Esophagus muscularis mucosa (tissue), 4 donors: ENCODE results near the gene EIF4G3. TPM values are rescaled to one million over a fixed set of nuclear protein-coding genes. Genes with fewer than 3 reads are reported as not detected.
"Not testable (repeated sequence)": the region's sequence is repeated elsewhere in the genome, so short reads cannot be mapped to it uniquely, and the experiment has no call there.

ENCODE experiments used
- DNase-seq: peaks from one replicate; pipeline ENCODE4 v3.0.0-alpha.2; 2017; ENCODE audit errors: extremely low spot score
- H3K27ac ChIP-seq, 4 donors: fragments of 200-600 bp; sonication (generic); replicated peaks in 1 of 4; 1 replicate in 3 of 4; 2 replicates in 1 of 4; pipeline ENCODE4 v1.5.1; 2016 to 2019; ENCODE audit warnings: mild to moderate bottlenecking in 1 of 4
- H3K27me3 ChIP-seq, 4 donors: fragments of 200-600 bp; sonication (generic); one replicate each; pipeline versions ENCODE4 v1.5.1 to v1.6.0; 2016 to 2019
- H3K36me3 ChIP-seq, 4 donors: fragments of 200-600 bp; sonication (generic); one replicate each; pipeline ENCODE4 v1.5.1; 2016 to 2019
- H3K4me1 ChIP-seq, 4 donors: fragments of 200-600 bp; sonication (generic); one replicate each; pipeline ENCODE4 v1.5.1; 2016 to 2019
- H3K4me3 ChIP-seq, 4 donors: fragments of 200-600 bp; sonication (generic); 1 replicate in 2 of 4; 2 replicates in 2 of 4; pipeline ENCODE4 v1.5.1; 2016 to 2019; ENCODE audit warnings: mild to moderate bottlenecking in 4 of 4, moderate library complexity in 1 of 4
- H3K9me3 ChIP-seq, 4 donors: fragments of 200-600 bp; sonication (generic); 1 replicate in 3 of 4; 2 replicates in 1 of 4; pipeline ENCODE4 v1.5.1; 2016 to 2019
- EP300 ChIP-seq: sonication (generic); formaldehyde crosslinking; IDR thresholded peaks from one replicate; pipeline ENCODE4 v1.6.1; 2017; ENCODE audit warnings: antibody characterized with exemption
- POLR2A ChIP-seq: fragments of 450-650 bp; IDR thresholded peaks from one replicate; pipeline ENCODE4 v1.6.1; 2017; ENCODE audit warnings: antibody characterized with exemption, moderate library complexity, mild to moderate bottlenecking, low read depth
- POLR2AphosphoS5 ChIP-seq, 2 donors: sonication (generic); formaldehyde crosslinking; IDR thresholded peaks; one replicate each; pipeline ENCODE4 v1.6.1; 2017; ENCODE audit warnings: antibody characterized with exemption in 2 of 2
- WGBS: methylation state at CpG from one replicate; pipeline ENCODE4 v1.1.5; 2018; 5-methylcytosine and 5-hydroxymethylcytosine counted together
- intact Hi-C: fragments of 100-400 bp; cut with DNase I; formaldehyde crosslinking; loops from one replicate; pipeline ENCODE4 v1.15.1; 2023
- total RNA-seq, 4 donors: library from RNA; depleted of rRNA; stranded (reverse); fragments of >200 nt; gene quantifications; one replicate each; pipeline versions ENCODE4 v1.1.0 to v1.2.1, GENCODE V29; 2016
- TF ChIP-seq, protein P1 (sequence below), 3 experiments: fragments of 200-600 bp in 2 of 3; fragments of 450-650 bp in 1 of 3; sonication (generic) in 2 of 3; IDR thresholded peaks; one replicate each; pipeline ENCODE4 v1.5.1; 2017 to 2019; ENCODE audit warnings: antibody characterized with exemption in 3 of 3, mild to moderate bottlenecking in 2 of 3, moderate library complexity in 1 of 3

The EIF4G3 gene
- total RNA-seq, 4 donors from 2014 or later, result 43.7 to 64.0 (median 62.2) TPM

- TF ChIP-seq EP300 (no peak), POLR2A (no peak), POLR2AphosphoS5 (IDR thresholded peaks at IDR 0.05) (no peak)
- TF ChIP-seq, protein P1, sequence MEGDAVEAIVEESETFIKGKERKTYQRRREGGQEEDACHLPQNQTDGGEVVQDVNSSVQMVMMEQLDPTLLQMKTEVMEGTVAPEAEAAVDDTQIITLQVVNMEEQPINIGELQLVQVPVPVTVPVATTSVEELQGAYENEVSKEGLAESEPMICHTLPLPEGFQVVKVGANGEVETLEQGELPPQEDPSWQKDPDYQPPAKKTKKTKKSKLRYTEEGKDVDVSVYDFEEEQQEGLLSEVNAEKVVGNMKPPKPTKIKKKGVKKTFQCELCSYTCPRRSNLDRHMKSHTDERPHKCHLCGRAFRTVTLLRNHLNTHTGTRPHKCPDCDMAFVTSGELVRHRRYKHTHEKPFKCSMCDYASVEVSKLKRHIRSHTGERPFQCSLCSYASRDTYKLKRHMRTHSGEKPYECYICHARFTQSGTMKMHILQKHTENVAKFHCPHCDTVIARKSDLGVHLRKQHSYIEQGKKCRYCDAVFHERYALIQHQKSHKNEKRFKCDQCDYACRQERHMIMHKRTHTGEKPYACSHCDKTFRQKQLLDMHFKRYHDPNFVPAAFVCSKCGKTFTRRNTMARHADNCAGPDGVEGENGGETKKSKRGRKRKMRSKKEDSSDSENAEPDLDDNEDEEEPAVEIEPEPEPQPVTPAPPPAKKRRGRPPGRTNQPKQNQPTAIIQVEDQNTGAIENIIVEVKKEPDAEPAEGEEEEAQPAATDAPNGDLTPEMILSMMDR (IDR thresholded peaks at IDR 0.05), result no peak
- H3K36me3 ChIP-seq, result no peaks in the 10 kb centered on the region
- H3K9me3 ChIP-seq, result no peaks in the 10 kb centered on the region
- H3K27me3 ChIP-seq, result no peaks in the 10 kb centered on the region
- H3K27ac ChIP-seq, result no peak overlapping the region
- H3K4me3 ChIP-seq, result no peak overlapping the region
- DNase-seq, result no peak
- WGBS, result 100% methylated on average over 2 of the region's 2 CpGs
- no peaks in the 10 kb centered on the region for H3K4me1 ChIP-seq
- intact Hi-C loops, result no loop called here
Measured at GRCh38 chr1:20913242-20913641, 263.5 kb downstream of the EIF4G3 start.

- H3K27me3 ChIP-seq, H3K36me3 ChIP-seq, H3K4me1 ChIP-seq, H3K27ac ChIP-seq, H3K4me3 ChIP-seq, DNase-seq, intact Hi-C loops, H3K9me3 ChIP-seq: not testable (repeated sequence)
- 94% methylated on average over 2 of the region's 2 CpGs for WGBS
Measured at GRCh38 chr1:20907526-20907925, 269.2 kb downstream of the EIF4G3 start.

- WGBS, result 50% methylated on average over 2 of the region's 2 CpGs
- TF ChIP-seq, protein P1 (IDR thresholded peaks at IDR 0.05), result no peak
- no peak for TF ChIP-seq POLR2AphosphoS5 (IDR thresholded peaks at IDR 0.05)
- TF ChIP-seq EP300, result no peak
- no peak for TF ChIP-seq POLR2A
- peaks cover 0 to 12% (median 2%) of the 10 kb centered on the region in 4 donors for H3K4me1 ChIP-seq
- peaks cover 0 to 15% (median 10%) of the 10 kb centered on the region in 4 donors for H3K36me3 ChIP-seq
- no peaks in the 10 kb centered on the region for H3K27me3 ChIP-seq
- H3K4me3 ChIP-seq, result no peak overlapping the region
- no peak overlapping the region for H3K27ac ChIP-seq
- DNase-seq, result no peak
- intact Hi-C loops, result no loop called here
- no peaks in the 10 kb centered on the region for H3K9me3 ChIP-seq
Measured at GRCh38 chr1:20903437-20903836, 273.3 kb downstream of the EIF4G3 start.

DNA sequence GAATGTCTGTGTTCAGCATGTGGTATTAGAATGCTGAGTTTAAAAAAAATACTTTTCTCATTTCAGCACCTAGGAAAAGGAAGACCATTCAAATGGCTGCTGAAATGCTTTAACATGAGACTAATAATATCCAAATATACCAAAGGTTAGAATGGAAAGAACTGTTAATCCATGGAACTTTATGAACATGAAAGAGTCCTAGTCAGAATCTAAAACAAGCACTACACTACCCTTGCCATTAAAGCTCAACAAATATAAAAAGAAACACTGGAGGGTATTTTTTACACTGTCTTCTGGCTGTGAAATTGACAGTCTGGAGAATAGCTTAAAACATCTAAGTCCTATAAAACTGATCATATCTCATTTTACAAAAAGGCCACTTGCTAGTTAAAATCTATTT, 276.6 kb downstream of the EIF4G3 start:
- H3K4me3 ChIP-seq, result no peak overlapping the region
- no peak for DNase-seq
- H3K27me3 ChIP-seq, result no peaks in the 10 kb centered on the region
- TF ChIP-seq POLR2A (no peak), POLR2AphosphoS5 (IDR thresholded peaks at IDR 0.05) (no peak), EP300 (no peak)
- TF ChIP-seq, protein P1 (IDR thresholded peaks at IDR 0.05), result no peak
- no peaks in the 10 kb centered on the region for H3K9me3 ChIP-seq
- H3K4me1 ChIP-seq, result peaks cover 0 to 20% (median 4%) of the 10 kb centered on the region in 4 donors
- no peak overlapping the region for H3K27ac ChIP-seq
- intact Hi-C loops, result no loop called here
- H3K36me3 ChIP-seq, result peaks cover 0 to 20% (median 10%) of the 10 kb centered on the region in 4 donors

DNA sequence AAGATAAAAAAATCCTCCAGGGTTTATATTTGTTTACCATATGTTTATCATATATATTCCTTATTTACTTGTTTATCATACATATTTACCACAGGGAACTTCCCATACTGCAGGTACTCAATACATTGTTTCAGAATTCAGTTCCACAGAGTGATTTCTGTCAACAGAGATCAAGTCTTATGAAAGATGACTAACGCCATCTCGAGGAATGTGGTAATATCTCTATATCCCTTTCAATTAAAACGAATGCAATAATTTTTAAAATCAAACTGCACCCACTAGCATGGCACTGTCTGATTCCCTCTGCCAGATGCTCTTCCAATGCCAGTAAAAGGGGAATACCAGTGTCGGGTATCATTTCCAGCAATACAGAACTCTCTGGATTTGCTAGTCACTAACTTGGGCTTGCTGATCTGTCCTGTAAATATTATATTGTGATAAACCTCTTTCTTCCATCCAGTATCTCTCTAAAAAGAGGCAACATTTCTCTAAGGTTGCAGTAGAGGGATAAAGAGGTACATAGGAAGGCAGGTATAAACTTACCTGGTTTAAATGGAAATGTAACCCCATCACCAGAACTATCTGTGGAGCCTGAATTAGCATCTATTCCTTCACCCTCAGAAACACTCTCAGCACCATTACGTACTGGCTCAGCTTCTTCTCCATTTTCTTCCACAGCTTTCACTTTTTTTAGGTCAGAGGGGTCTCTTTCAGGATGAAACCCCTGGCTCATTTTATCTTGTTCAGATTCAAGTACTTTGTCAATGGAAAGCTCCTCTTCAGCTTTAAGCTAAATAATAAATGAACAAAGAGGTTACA, 277.3 kb downstream of the EIF4G3 start:
- peaks cover 0 to 20% (median 10%) of the 10 kb centered on the region in 4 donors for H3K36me3 ChIP-seq
- H3K4me1 ChIP-seq, result peaks cover 0 to 20% (median 4%) of the 10 kb centered on the region in 4 donors
- WGBS, result 93% methylated on average over 5 of the region's 5 CpGs
- no peak for DNase-seq
- intact Hi-C loops, result no loop called here
- H3K4me3 ChIP-seq, result no peak overlapping the region
- TF ChIP-seq EP300, result no peak
- TF ChIP-seq POLR2A, result no peak
- TF ChIP-seq POLR2AphosphoS5 (IDR thresholded peaks at IDR 0.05), result no peak
- TF ChIP-seq, protein P1 (IDR thresholded peaks at IDR 0.05), result no peak
- no peaks in the 10 kb centered on the region for H3K9me3 ChIP-seq
- H3K27ac ChIP-seq, result no peak overlapping the region
- no peaks in the 10 kb centered on the region for H3K27me3 ChIP-seq
